ENCODE data around the gene FGF21.
A peak's percentile ranks its signal among the peaks of the same experiment; 100 is the strongest.

The FGF21 gene

DNA sequence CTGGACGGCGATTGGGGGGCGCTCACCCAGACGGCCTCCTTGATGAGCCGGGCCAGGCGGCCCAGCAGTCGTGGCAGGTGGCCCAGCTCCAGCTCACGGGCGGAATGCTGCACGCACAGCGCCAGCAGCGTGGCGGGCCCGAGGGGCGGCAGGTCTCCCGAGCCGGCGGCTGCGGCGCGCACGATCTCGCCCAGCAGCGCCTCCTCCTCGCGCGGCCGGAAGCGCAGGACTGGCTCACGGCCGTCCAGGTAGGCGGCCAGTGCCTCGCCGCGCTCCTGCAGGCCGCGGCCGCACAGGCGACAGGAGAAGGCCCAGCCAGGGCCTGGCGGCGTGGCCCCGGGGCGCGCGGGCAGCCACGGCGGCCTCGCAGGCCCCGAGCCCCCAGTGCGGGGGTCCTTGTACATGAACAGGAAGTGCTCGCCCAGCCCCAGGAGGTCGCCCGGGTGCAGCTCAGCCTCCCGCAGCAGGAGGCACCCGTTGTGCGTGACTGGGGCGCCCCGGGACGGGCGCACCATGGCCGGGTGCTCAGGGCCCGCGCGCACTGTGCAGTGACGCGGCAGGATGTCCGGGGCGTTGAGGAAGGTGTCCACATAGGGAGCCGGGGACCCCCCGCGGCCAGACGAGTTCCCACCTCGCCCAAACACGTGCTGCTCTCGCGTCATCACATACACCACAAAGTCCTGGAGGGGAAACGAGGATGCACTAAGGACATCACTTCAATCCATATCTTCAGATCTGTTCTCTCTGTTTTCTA is 26.2 kb upstream of the FGF21 start:
- no peak overlapping the region for H3K4me3 ChIP-seq (ENCODE audit: low read depth, low read length)
- DNase-seq (ENCODE audit: low read depth) = no peak
- no peak for TF ChIP-seq CTCF (IDR thresholded peaks at IDR 0.05; ENCODE audit: low read depth, low read length)
- no peak for TF ChIP-seq POLR2A (IDR thresholded peaks at IDR 0.05; ENCODE audit: extremely low read depth, insufficient read length)
- TF ChIP-seq MYC (IDR thresholded peaks at IDR 0.05; ENCODE audit: low read depth, low read length) = no peak
- no peak for TF ChIP-seq MAX (IDR thresholded peaks at IDR 0.05; ENCODE audit: low read depth, low read length)

- no peak for TF ChIP-seq POLR2A (IDR thresholded peaks at IDR 0.05; ENCODE audit: extremely low read depth, insufficient read length)
- TF ChIP-seq MAX (IDR thresholded peaks at IDR 0.05; ENCODE audit: low read depth, low read length) = no peak
- TF ChIP-seq CTCF (IDR thresholded peaks at IDR 0.05; ENCODE audit: low read depth, low read length) = no peak
- TF ChIP-seq MYC (IDR thresholded peaks at IDR 0.05; ENCODE audit: low read depth, low read length) = no peak
- no peak overlapping the region for H3K4me3 ChIP-seq (ENCODE audit: low read depth, low read length)
- no peak for DNase-seq (ENCODE audit: low read depth)
Measured at GRCh38 chr19:48731452-48731851, 23.9 kb upstream of the FGF21 start.

- no peak overlapping the region for H3K4me3 ChIP-seq (ENCODE audit: low read depth, low read length)
Measured at GRCh38 chr19:48734625-48735024, 20.7 kb upstream of the FGF21 start.

DNA sequence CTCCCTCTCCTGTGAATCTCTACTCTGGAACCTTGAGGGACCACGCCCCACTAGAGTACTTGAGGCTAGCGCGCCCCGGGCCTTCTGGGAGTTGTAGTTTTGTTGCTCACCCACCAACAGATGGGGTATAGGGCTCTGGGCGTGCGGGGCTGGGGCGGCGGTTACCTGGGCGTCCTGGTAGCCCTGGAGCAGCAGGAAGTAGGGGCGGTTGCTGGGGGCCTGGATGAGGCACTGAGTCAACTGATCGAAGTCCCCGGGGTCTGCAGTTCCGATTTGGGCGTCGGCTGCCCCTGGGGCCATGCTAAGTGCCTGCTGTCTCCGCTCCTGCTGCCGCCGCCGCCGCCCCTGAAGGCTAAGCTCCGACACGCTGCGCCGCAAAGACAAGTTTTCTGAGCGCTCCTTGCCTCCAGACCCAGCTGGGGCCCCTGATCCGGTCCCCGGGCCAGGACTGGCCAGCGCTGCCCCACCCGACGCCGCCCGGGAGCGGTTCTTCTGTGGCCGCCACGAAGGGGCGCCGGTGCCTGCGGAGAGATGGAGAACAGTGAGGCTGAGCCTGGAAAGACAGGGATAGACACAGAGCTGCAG is 20.2 kb upstream of the FGF21 start:
- H3K4me3 ChIP-seq (ENCODE audit: low read depth, low read length) = no peak overlapping the region
- DNase-seq (ENCODE audit: low read depth) = peak; percentile 44

More at GRCh38 chr19:48734625-48735024, 20.7 kb upstream of the FGF21 start:
- TF ChIP-seq CTCF (IDR thresholded peaks at IDR 0.05; ENCODE audit: low read depth, low read length) (no peak), MAX (IDR thresholded peaks at IDR 0.05; ENCODE audit: low read depth, low read length) (no peak), POLR2A (IDR thresholded peaks at IDR 0.05; ENCODE audit: extremely low read depth, insufficient read length) (no peak), MYC (IDR thresholded peaks at IDR 0.05; ENCODE audit: low read depth, low read length) (no peak)
- DNase-seq (ENCODE audit: low read depth) = no peak

More for the DNA sequence above, 20.2 kb upstream of the FGF21 start:
- TF ChIP-seq MAX (IDR thresholded peaks at IDR 0.05; ENCODE audit: low read depth, low read length) = no peak
- TF ChIP-seq MYC (IDR thresholded peaks at IDR 0.05; ENCODE audit: low read depth, low read length) = 0 out of 2 replicates have a peak, but pooled peaks have one; percentile 14
- TF ChIP-seq POLR2A (IDR thresholded peaks at IDR 0.05; ENCODE audit: extremely low read depth, insufficient read length) = no peak
- no peak for TF ChIP-seq CTCF (IDR thresholded peaks at IDR 0.05; ENCODE audit: low read depth, low read length)
